H1 (cell line): ENCODE data around the gene SLC22A23. TPM values are rescaled to one million over a fixed set of nuclear protein-coding genes. Genes with fewer than 3 reads are reported as not detected.

Experiments used
- CTCF ChIA-PET: fragments of 300-600 bp; sonication (Branson Sonifier 250); formaldehyde crosslinking; loops from one replicate; lab custom pipeline; 2021; ENCODE audit not compliant: partially characterized antibody; lab: Charles Lee
- POLR2A ChIA-PET: fragments of 300-600 bp; sonication (Branson Sonifier 250); formaldehyde crosslinking; loops from one replicate; lab custom pipeline; 2021; ENCODE audit warnings: inconsistent platforms; ENCODE audit not compliant: partially characterized antibody; lab: Charles Lee
- DNase-seq, 2 experiments: peaks; one replicate each; pipeline versions ENCODE4 v3.0.0 to v3.0.0-alpha.2; 2010 to 2022; ENCODE audit warnings: low spot score in 2 of 2, low read depth in 1 of 2, mixed read lengths in 1 of 2
- FAIRE-seq: peaks from 2 replicates; lab custom pipeline; 2011; peaks lifted over from hg19 to GRCh38; lab: Jason Lieb, UNC
- H2AFZ ChIP-seq: 2 replicates; pipeline ENCODE4 v1.8.1; 2012; ENCODE audit warnings: low read length, inconsistent platforms
- H2AK5ac ChIP-seq: 2 replicates; pipeline ENCODE4 v1.6.1; 2013; ENCODE audit warnings: low read depth, low read length
- H2BK120ac ChIP-seq: replicated peaks from 2 replicates; pipeline ENCODE3; 2013; ENCODE audit warnings: low read depth, low read length, inconsistent platforms
- H2BK12ac ChIP-seq: 2 replicates; pipeline ENCODE4 v1.6.1; 2013; ENCODE audit warnings: low read depth, low read length
- H2BK15ac ChIP-seq: 2 replicates; pipeline ENCODE4 v1.6.1; 2013; ENCODE audit warnings: low read length
- H2BK20ac ChIP-seq: 2 replicates; pipeline ENCODE4 v1.6.1; 2013; ENCODE audit warnings: low read length
- H2BK5ac ChIP-seq: 2 replicates; pipeline ENCODE4 v1.6.1; 2013; ENCODE audit warnings: low read depth, low read length
- H3K14ac ChIP-seq: 2 replicates; pipeline ENCODE4 v1.6.1; 2013; ENCODE audit warnings: inconsistent platforms; ENCODE audit not compliant: insufficient read length
- H3K18ac ChIP-seq: 2 replicates; pipeline ENCODE4 v1.6.1; 2013; ENCODE audit warnings: low read length; ENCODE audit errors: extremely low read depth
- H3K23ac ChIP-seq: 2 replicates; pipeline ENCODE4 v1.6.1; 2013; ENCODE audit warnings: inconsistent platforms; ENCODE audit not compliant: insufficient read length
- H3K23me2 ChIP-seq: 2 replicates; pipeline ENCODE4 v1.6.1; 2013; ENCODE audit warnings: low read depth, low read length
- H3K27ac ChIP-seq: 2 replicates; pipeline ENCODE4 v1.6.1; 2011; ENCODE audit warnings: low read depth, low read length, inconsistent platforms
- H3K27me3 ChIP-seq, 4 experiments: replicated peaks in 1 of 4; 1 replicate in 1 of 4; 2 replicates in 3 of 4; pipeline versions ENCODE4 v1.6.1 to v1.8.1; 2011 to 2013; ENCODE audit warnings: low read length in 3 of 4, mild to moderate bottlenecking in 3 of 4, inconsistent platforms in 2 of 4, mixed read lengths in 2 of 4, moderate library complexity in 1 of 4; ENCODE audit not compliant: control insufficient read depth in 3 of 4, insufficient read depth in 3 of 4; ENCODE audit errors: extremely low read depth in 1 of 4
- H3K36me3 ChIP-seq, 4 experiments: 2 replicates each; pipeline versions ENCODE4 v1.6.1 to v1.8.1; 2011 to 2013; ENCODE audit warnings: mild to moderate bottlenecking in 4 of 4, low read length in 3 of 4, moderate library complexity in 2 of 4, control low read depth in 1 of 4, inconsistent platforms in 1 of 4; ENCODE audit not compliant: insufficient read depth in 4 of 4, control insufficient read depth in 2 of 4
- H3K4ac ChIP-seq: replicated peaks from 2 replicates; pipeline ENCODE3; 2013; ENCODE audit warnings: low read length, low read depth, mixed read lengths, inconsistent platforms; ENCODE audit not compliant: insufficient read length
- H3K4me1 ChIP-seq, 4 experiments: replicated peaks in 1 of 4; 1 replicate in 1 of 4; 2 replicates in 3 of 4; pipeline versions ENCODE4 v1.6.1 to v1.8.1; 2011 to 2013; ENCODE audit warnings: low read length in 3 of 4, inconsistent platforms in 2 of 4, mixed read lengths in 1 of 4; ENCODE audit not compliant: insufficient read depth in 4 of 4, control insufficient read depth in 3 of 4
- H3K4me2 ChIP-seq, 2 experiments: 2 replicates each; pipeline versions ENCODE4 v1.6.1 to v1.8.1; 2011 to 2013; ENCODE audit warnings: low read depth in 2 of 2, low read length in 2 of 2, control low read depth in 1 of 2, inconsistent platforms in 1 of 2, mild to moderate bottlenecking in 1 of 2; ENCODE audit not compliant: insufficient read depth in 1 of 2
- H3K4me3 ChIP-seq, 4 experiments: fragments of 200-600, 300-600 bp in 1 of 4; sonication (generic), shearing (Covaris generic), sonication (Bioruptor Twin) in 1 of 4; 2 replicates each; pipeline versions ENCODE4 v1.5.1 to v1.8.1; 2011 to 2016; ENCODE audit warnings: low read length in 4 of 4, low read depth in 3 of 4, control low read depth in 2 of 4, inconsistent platforms in 2 of 4, mild to moderate bottlenecking in 2 of 4, mixed read lengths in 1 of 4, moderate library complexity in 1 of 4; ENCODE audit not compliant: insufficient read depth in 2 of 4; ENCODE audit errors: extremely low read depth in 1 of 4
- H3K56ac ChIP-seq: replicated peaks from 2 replicates; pipeline ENCODE3; 2013; ENCODE audit warnings: low read depth, mild to moderate bottlenecking, mixed read lengths, low read length, inconsistent platforms; ENCODE audit not compliant: insufficient read length
- H3K79me1 ChIP-seq: 2 replicates; pipeline ENCODE4 v1.6.1; 2013; ENCODE audit warnings: low read depth, low read length, control low read depth
- H3K79me2 ChIP-seq, 2 experiments: 2 replicates each; pipeline versions ENCODE4 v1.6.1 to v1.8.1; 2012 to 2013; ENCODE audit warnings: low read length in 2 of 2, mild to moderate bottlenecking in 2 of 2, inconsistent platforms in 1 of 2; ENCODE audit not compliant: insufficient read depth in 2 of 2, control insufficient read depth in 1 of 2
- H3K9ac ChIP-seq, 4 experiments: replicated peaks in 1 of 4; 1 replicate in 1 of 4; 2 replicates in 3 of 4; pipeline versions ENCODE4 v1.6.1 to v1.8.1; 2011 to 2013; ENCODE audit warnings: low read depth in 3 of 4, low read length in 3 of 4, control low read depth in 2 of 4, mild to moderate bottlenecking in 2 of 4, moderate library complexity in 2 of 4, inconsistent platforms in 1 of 4; ENCODE audit errors: extremely low read depth in 1 of 4
- H3K9me3 ChIP-seq, 2 experiments: 2 replicates each; pipeline versions ENCODE4 v1.6.1 to v1.8.1; 2012 to 2013; ENCODE audit warnings: mild to moderate bottlenecking in 2 of 2, moderate library complexity in 2 of 2, control low read depth in 1 of 2, inconsistent platforms in 1 of 2, low read depth in 1 of 2, low read length in 1 of 2, mixed read lengths in 1 of 2; ENCODE audit not compliant: insufficient read depth in 2 of 2
- H4K20me1 ChIP-seq, 2 experiments: replicated peaks in 1 of 2; 2 replicates each; pipeline versions ENCODE3 to v1.8.1; 2011 to 2013; ENCODE audit warnings: inconsistent platforms in 2 of 2, low read length in 2 of 2, mild to moderate bottlenecking in 1 of 2; ENCODE audit not compliant: insufficient read depth in 2 of 2, control insufficient read depth in 1 of 2
- H4K5ac ChIP-seq: 2 replicates; pipeline ENCODE4 v1.6.1; 2013; ENCODE audit warnings: low read length, low read depth, mixed read lengths, inconsistent platforms; ENCODE audit not compliant: insufficient read length
- H4K8ac ChIP-seq: 2 replicates; pipeline ENCODE4 v1.8.0; 2013; ENCODE audit warnings: mild to moderate bottlenecking, moderate library complexity, low read length, inconsistent platforms; ENCODE audit not compliant: insufficient read depth; ENCODE audit errors: extremely low read depth
- H4K91ac ChIP-seq: replicated peaks from 2 replicates; pipeline ENCODE3; 2013; ENCODE audit warnings: low read length, mixed read lengths, inconsistent platforms; ENCODE audit not compliant: insufficient read length
- CEBPB ChIP-seq: IDR thresholded peaks from 2 replicates; pipeline ENCODE4 v1.6.1; 2012; ENCODE audit warnings: low read depth, low read length
- CREB1 ChIP-seq: IDR thresholded peaks from 2 replicates; pipeline ENCODE4 v1.6.1; 2012; ENCODE audit warnings: inconsistent platforms
- EP300 ChIP-seq, 2 experiments: IDR thresholded peaks; 1 replicate in 1 of 2; 2 replicates in 1 of 2; pipeline ENCODE4 v1.6.1; 2011 to 2012; ENCODE audit warnings: low read depth in 2 of 2, low read length in 2 of 2, mild to moderate bottlenecking in 2 of 2, borderline replicate concordance in 1 of 2, inconsistent platforms in 1 of 2, moderate library complexity in 1 of 2
- HDAC2 ChIP-seq, 2 experiments: fragments of 300-600 bp in 1 of 2; sonication (generic) in 1 of 2; IDR thresholded peaks; 2 replicates each; pipeline ENCODE4 v1.6.1; 2011 to 2012; ENCODE audit warnings: low read depth in 2 of 2, low read length in 2 of 2, mild to moderate bottlenecking in 2 of 2, moderate library complexity in 2 of 2, borderline replicate concordance in 1 of 2, inconsistent platforms in 1 of 2
- RAD21 ChIP-seq, 2 experiments: IDR thresholded peaks in 1 of 2; conservative IDR thresholded peaks in 1 of 2; 2 replicates each; pipeline ENCODE4 v1.6.1; 2011; ENCODE audit warnings: low read depth in 2 of 2, low read length in 2 of 2, improper control_type of control experiment in 1 of 2, inconsistent platforms in 1 of 2, mild to moderate bottlenecking in 1 of 2, moderate library complexity in 1 of 2
- RXRA ChIP-seq: IDR thresholded peaks from 2 replicates; pipeline ENCODE4 v1.6.1; 2011; ENCODE audit warnings: low read depth, mild to moderate bottlenecking, low read length, moderate library complexity; ENCODE audit not compliant: insufficient read depth
- SIX5 ChIP-seq: IDR thresholded peaks from 2 replicates; pipeline ENCODE4 v1.6.1; 2011; ENCODE audit warnings: mild to moderate bottlenecking, low read depth, low read length
- SP1 ChIP-seq: IDR thresholded peaks from 2 replicates; pipeline ENCODE4 v1.6.1; 2011; ENCODE audit warnings: low read depth, low read length
- SRF ChIP-seq: IDR thresholded peaks from 2 replicates; pipeline ENCODE4 v1.6.1; 2011; ENCODE audit warnings: mild to moderate bottlenecking, low read depth, low read length, moderate library complexity
- TAF7 ChIP-seq: optimal IDR thresholded peaks from 2 replicates; pipeline ENCODE3; 2011; ENCODE audit warnings: low read depth, mild to moderate bottlenecking, inconsistent platforms, low read length, moderate library complexity, borderline replicate concordance
- ZNF274 ChIP-seq: IDR thresholded peaks from 2 replicates; pipeline ENCODE4 v1.7.0; 2012; ENCODE audit warnings: low read length, borderline replicate concordance; ENCODE audit errors: extremely low read depth
- WGBS, 2 experiments: shearing (Covaris generic) in 1 of 2; methylation state at CpG; one replicate each; pipeline versions ENCODE4 v1.1.6 to v1.1.7; 2013 to 2015; ENCODE audit warnings: low lambda C conversion rate in 2 of 2, mixed read lengths in 2 of 2, inconsistent platforms in 1 of 2, low coverage in 1 of 2, missing lambda C conversion rate in 1 of 2; ENCODE audit not compliant: insufficient replicate concordance in 2 of 2, insufficient coverage in 1 of 2, insufficient read length in 1 of 2; ENCODE audit errors: extremely low coverage in 1 of 2, missing lambda C conversion rate in 1 of 2; 5-methylcytosine and 5-hydroxymethylcytosine counted together
- polyA plus RNA-seq, 7 experiments: library from polyadenylated mRNA; depleted of rRNA in 3 of 7; stranded (reverse) in 5 of 7; unstranded in 2 of 7; fragments of >200 nt in 5 of 7; fragments of 200-250 nt in 2 of 7; gene quantifications; 1 replicate in 5 of 7; 2 replicates in 1 of 7; 4 replicates in 1 of 7; pipeline versions ENCODE4 v1.2.1 to v1.2.3, GENCODE V29; 2011 to 2013; ENCODE audit warnings: missing spikeins in 2 of 7, mixed read lengths in 2 of 7
- total RNA-seq: library from RNA; stranded (reverse); fragmentation: NEBNext Ultra II Directional; extraction: Animal tissue kit (Norgen Biotek cat#: 25700); gene quantifications from 2 replicates; pipeline ENCODE4 v1.2.1, GENCODE V29; 2021

The SLC22A23 gene
- total and polyA plus RNA-seq, 2 of the 8 experiments (the other 6 are each of a cell fraction or from before 2014, with no cell fraction given): 9.9 to 38.4 TPM

- Histone ChIP-seq H2AK5ac (no peak overlapping the region), H3K23ac (no peak overlapping the region), H4K8ac (no peak overlapping the region), H3K9me3 (no peaks in the 10 kb centered on the region), H3K14ac (no peak overlapping the region), H2BK12ac (no peak overlapping the region), H3K79me2 (0 out of 4 replicates have a peak, but pooled peaks cover 0 to 6% of the 10 kb centered on the region in 2 experiments), H3K4me3 (no peak overlapping the region), H2AFZ (no peak overlapping the region), H2BK120ac (no peak overlapping the region), H3K27me3 (no peaks in the 10 kb centered on the region), H4K5ac (no peak overlapping the region), H3K4ac (no peak overlapping the region), H3K4me1 (peaks cover 2 to 9% (median 3%) of the 10 kb centered on the region in 4 experiments; a peak in 5 of 7 replicates), H3K9ac (no peak overlapping the region), H2BK20ac (no peak overlapping the region), H3K36me3 (no peaks in the 10 kb centered on the region), H2BK15ac (no peak overlapping the region), H3K23me2 (no peaks in the 10 kb centered on the region), H3K56ac (no peak overlapping the region), H4K91ac (no peak overlapping the region), H3K79me1 (no peaks in the 10 kb centered on the region; the same call in 1 of the 2 replicates), H3K4me2 (no peak overlapping the region), H4K20me1 (peaks cover 2 to 3% of the 10 kb centered on the region in 2 experiments), H3K18ac (no peak overlapping the region), H3K27ac (no peak overlapping the region), H2BK5ac (no peak overlapping the region)
- CTCF ChIA-PET: interaction anchor here (0.7 to 0.8 kb wide), 2 partner anchors 78 to 354 kb away, joined by 3 read pairs; no protein-coding TSS in a partner anchor
- no peak for DNase-seq
- FAIRE-seq: no peak
- POLR2A ChIA-PET: no interaction called here
- WGBS, 2 experiments: 88% methylated on average over 17 of the region's 17 CpGs; no CpG with 5 or more reads in 1 of the 2 experiments
- TF ChIP-seq ZNF274 (no peak), HDAC2 (IDR thresholded peaks at IDR 0.05; ENCODE audit: borderline replicate concordance in 1 of 2, low read depth in 2 of 2, low read length in 2 of 2) (no peak), CREB1 (no peak), SP1 (no peak), SRF (no peak), EP300 (IDR thresholded peaks at IDR 0.05; ENCODE audit: borderline replicate concordance in 1 of 2, low read depth in 2 of 2, low read length in 2 of 2) (no peak), TAF7 (no peak), CEBPB (no peak), SIX5 (no peak), RXRA (no peak), RAD21 (IDR thresholded peaks at IDR 0.05 in 1 of 2, conservative IDR thresholded peaks at IDR 0.05 in 1 of 2; ENCODE audit: low read depth in 2 of 2, low read length in 2 of 2) (no peak)
Measured at GRCh38 chr6:3377536-3378397, 79.1 kb downstream of the SLC22A23 start.
